Activated T-helper 1 cell treated with Interleukin-2 at 50 U/mL for 16 hours (primary cell): ENCODE measurements around the gene CLN5.

Experiments used
- DNase-seq: peaks from one replicate; pipeline ENCODE4 v3.0.0-alpha.2; 2020; ENCODE audit warnings: low read depth

The CLN5 gene

DNA sequence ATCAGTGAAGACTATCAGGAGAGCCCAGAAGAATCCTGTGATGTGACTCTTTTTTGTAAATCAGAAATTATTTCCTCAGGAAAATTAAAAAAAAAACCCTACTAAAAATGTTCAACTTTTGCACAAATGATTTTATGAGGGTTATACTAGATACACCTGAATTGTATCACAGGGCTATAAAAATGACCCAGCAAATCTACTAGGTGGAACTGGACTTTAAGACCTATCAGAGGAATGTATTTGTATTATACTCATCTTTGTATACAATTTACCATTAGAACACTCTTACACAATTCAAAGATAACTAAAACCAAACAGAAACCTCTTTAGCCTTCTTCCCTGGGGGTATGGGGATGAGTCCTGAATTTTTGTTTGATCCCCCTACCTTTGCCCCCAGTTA is 27.9 kb downstream of the CLN5 start:
- DNase-seq = no peak

DNA sequence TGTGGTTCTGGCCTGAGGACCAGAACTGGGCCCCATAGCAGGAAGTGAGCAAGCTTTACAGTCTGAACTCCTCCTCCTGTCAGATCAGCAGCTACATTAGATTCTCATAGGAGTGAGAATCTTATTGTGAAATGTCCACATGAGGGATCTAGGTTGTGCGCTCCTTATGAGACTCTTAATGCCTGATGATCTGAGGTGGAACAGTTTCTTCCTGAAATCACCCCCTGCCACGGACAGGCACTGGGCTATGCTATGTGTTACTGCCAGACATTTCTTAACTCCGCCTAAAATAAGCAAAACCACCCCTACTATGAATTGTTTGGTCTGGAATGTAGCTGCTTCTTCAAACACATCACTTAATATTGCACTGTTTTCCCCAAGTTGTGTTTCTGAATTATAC is 30.5 kb downstream of the CLN5 start:
- no peak for DNase-seq

DNA sequence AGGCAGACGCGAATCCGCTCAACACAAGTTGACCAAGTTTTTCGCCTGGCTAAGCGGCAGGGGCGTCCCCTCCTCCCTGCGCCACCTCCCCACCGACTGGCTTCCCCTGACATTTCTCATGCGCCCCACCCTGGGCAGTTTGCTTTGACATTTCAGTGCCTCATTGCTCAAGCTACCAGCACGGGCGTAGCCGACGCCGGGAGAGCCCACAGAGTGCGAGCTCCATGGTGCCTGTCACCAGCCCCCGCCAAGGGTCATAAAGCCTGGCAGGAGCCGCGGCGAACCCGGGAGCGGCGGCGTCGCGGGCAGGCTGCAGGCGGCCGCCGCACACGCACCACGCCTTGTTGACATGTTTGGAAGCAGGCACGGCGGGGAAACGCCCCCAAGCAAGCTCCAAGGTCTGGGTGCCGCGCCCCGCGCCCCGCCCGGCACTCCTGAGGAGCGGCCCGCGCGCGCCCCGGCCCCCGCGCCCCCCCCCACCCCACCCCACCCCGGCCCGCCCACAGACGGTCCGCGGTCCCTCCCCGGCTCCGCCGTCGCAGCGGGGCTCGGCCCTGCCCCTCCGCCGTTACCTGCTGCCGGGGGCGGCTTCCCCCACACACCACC is 34.5 kb downstream of the CLN5 start:
- peak; percentile 67 for DNase-seq

DNA sequence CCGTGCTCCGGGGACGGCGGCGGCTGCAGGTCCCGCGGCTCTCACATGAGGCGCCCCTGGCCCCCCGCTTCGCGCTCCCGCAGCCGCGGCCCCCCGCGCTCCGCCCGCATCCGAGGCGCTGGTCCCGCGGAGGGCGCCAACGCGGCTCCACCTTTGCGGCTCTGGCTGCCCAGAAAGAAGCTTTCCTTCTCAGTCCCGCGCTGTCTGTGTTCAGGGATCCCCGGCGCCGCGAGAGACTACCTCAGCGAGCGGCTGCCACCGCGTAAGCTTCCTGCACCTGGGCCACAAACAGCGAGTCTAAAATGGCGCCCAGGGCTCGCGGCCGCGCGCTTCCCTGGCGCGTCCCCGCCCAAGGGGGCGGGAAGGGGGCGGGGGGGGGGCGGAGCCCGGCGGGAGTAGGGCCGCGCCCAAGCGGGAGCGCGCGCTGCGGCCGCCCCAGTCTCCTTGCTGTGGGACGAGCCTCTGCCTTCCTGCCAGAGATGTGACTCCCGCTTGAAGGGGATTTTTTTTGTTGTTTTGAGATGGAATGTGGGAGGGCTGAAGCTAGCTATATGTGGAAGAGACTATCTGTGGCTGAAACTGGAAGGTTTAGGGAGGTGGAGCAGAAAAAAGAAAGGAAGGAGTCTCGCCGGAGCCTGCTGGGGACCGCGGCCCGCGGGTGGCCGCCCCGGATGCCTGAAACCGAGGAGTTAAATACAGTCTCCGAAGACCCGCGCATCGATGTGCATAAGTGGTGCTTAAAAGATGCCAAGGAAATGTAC is 35.2 kb downstream of the CLN5 start, which contains the start of gene FBXL3:
Gene FBXL3 (minus strand): TSS at position 299 of the 761 bp plus-strand sequence. CDS start 5,299 bp downstream, outside the sequence.
- peak; percentile 80 for DNase-seq

DNA sequence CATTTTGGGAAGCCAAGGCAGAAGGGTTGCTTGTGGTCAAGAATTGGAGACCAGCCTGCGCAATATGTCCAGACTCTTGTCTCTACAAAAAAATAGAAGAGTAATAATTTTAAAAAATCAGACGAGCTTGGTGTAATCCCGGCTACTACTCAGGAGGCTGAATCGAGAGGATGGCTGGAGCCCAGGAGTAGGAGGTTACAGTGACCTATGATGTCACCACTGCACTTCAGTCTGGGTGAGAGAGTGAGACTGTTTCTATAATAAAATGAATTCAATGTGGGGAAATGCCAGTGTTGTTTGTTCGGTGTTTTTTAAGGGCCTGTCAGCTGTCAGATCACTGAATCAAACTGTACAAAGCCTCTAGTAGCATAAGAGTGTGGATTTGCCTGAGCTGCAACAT is 36.3 kb downstream of the CLN5 start:
- no peak for DNase-seq

DNA sequence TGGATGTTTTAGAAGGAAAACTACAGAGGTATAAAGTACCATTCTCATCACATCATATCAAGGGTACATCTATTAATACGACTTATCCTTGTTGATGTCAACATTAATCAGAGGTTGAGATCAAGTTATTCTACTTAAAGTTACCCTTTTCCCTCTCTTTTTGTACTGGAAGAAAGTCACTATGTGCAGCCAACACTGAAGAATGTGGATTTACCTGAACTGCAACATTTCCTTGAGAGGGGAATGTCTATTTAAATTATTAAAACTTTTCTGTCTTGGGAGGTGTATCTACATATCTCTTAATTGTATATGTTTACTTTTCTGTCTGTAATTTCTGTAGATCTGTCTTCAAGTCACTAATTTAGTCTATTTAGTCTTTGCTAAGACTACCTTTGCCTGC is 37.6 kb downstream of the CLN5 start:
- DNase-seq = no peak

DNA sequence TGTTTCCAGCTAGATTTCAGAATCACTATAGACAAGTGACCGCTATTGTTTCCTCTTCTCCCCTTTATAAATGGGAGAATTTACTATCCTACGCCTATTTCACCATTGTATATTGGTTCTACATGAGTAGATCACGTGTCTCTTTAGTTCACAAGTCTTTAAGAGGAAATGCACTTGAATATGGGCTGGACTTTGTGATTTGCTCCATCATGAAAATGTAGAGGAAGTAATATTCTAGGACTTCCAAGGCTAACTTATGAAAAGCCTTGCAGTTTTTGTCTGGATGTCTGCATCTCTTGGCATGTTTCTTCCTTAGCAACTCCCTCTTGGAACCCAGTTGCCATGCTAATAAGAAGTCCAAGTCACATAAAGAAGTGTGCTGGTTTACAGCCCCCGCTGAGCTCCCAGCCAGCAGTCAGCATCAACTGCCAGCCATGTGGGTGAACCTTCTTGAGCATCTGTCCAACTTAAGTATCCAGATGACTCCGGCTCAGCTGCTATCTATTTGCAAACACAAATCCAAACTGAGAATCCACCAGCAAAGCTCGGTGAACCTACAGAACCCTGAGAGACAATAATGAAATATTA is 39.9 kb downstream of the CLN5 start:
- DNase-seq = no peak

DNA sequence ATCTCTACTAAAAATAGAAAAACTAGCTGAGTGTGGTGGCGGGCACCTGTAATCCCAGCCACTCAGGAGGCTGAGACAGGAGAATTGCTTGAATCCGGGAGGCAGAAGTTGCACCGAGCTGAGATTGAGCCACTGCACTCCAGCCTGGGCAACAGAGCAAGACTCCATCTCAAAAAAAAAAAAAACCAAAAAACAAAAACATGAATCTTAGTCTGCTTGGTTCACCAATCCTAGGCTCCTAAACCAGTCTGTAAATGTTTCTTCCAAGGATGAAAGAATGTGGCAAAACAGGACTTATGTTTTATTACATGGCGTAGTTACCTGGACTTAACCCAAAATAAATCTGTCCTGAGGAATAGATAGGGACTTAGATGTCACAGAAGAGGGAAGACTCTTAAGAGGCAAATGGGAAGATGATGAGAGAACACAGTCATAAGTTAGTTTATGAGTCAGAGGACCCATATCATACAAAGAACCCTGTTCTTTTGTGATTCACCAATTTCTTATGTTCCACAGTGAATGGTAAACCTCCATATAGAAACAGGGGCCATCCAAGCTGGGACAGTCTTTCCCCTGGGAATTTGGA is 41.9 kb downstream of the CLN5 start:
- no peak for DNase-seq

DNA sequence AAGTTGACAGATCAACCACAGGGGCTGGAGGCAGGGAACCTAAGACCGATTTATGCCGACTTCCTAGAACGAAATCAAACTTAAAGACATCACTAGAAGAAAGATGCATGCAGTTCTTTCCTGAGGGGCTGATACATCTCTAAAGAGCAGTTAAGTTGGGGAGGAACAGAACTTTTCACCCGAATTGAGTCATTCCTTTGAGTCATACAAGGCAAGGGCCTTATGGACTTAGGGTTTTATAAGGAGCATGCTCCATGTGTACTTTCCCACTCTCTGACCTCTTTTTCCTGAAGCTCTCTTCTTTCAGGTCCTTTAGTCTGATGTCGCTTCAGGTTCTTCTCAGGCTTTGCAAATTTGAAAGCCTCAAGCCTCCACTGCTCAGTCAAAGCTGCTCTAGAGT is 43.0 kb downstream of the CLN5 start:
- DNase-seq = no peak

DNA sequence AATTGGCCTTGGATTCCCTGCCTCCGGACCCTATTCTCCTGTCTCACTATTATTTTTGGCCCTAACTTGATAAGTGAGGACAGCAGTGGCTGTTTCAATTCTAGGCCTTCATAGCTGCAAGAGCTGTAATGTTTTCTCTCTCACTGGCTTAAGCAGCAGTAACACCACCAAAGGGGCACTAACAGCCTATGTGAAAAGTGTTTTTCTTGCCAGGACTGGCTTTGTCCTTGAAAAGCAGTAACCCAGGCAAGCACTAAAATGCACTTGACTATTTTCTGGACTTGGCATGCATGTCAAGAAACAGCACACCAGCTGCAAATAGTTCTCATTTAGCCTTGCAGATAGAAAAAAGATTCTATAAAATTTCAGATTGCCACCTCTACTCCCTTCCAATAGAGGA is 44.4 kb downstream of the CLN5 start:
- no peak for DNase-seq

DNA sequence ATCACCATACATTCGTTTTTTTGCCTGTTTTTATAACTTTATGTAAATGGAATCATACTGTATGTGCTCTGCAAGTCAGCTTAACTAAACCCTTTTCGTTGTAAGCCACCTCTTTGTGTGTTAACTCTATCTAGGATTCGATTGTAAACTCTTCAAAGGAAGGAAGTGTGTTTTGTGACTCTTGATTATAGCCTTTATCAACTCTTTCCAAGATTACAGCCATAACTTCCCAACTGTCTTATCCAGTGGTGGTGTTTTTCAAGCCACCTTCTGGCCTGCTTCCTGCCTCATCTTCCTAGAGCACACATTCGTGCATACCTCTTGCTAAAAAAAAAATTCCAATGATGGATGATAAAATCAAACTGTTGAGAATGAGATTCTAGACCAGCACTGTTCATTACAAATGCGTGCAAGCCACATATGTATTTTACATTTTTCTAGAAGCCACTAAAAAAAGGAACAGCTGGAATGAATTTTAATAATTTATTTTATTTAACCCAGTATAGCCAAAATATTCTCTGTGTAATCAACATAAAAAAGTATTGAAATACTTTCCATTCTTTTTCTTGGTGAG is 47.1 kb downstream of the CLN5 start:
- DNase-seq = no peak

DNA sequence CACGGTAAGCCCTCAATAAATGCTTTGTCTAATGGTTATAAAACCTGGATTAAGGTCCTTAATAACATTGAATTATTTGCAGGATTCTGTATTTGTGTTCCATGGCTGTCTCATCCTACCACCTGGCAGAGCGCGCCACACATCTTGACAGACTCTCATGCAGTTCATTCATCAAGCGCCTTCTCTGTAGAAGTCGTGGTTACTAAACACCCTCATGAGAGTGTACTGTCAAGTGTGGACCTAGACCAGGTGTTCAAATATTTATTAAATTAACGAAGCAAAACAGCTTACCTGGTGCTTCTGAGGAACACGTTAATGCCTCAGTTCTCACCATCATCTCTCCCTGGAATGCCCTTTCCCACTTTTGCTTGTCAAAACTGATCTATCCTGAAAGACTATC is 48.2 kb downstream of the CLN5 start:
- no peak for DNase-seq

DNA sequence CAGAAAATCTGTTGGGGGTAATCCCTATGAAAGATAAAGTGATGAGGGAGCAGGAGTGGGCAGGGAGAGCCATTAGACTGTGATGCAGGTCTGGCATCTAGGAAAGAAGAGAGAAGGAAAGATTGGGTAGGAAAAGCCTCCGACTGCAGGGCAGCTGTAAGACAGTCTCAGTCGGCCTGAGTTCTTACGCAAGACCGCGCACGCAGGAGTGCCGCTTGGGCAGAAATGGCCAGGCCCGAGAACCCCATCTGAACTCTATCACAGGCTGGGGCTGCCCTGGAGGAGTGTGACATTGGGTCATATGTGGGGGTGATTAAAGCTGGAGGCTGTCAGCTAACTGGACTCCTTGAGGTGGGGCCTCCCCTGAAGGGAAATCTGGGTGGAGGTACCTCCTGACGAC is 49.0 kb downstream of the CLN5 start:
- DNase-seq = no peak

DNA sequence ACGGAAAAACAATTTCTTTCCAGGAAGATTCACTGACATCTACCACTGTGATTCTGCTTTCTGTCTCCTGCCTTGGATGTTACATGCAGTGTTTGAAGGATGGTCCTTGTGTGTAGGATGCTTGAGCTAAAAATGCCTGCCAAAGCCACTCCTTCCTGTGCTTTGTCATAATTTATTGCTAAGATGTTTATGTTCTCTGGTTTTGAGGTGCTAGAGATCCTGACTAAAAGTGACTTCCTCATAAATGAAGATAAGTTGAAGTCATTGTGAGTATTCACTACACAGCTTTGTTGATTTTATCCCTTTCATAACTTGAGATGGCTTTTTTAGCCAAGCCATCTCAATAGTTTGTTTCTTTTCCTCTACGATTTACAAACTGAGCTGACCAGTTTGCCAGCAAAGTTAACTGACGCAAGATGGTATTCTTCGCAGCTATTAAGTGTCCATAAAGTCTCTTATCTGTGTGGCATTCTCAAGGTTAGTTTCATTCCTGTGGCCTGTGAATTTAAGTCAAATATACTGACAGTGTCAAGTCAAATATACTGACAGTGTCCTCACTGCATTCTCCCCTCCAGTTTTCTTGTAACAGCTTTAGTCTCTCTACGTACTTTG is 50.8 kb downstream of the CLN5 start:
- no peak for DNase-seq

DNA sequence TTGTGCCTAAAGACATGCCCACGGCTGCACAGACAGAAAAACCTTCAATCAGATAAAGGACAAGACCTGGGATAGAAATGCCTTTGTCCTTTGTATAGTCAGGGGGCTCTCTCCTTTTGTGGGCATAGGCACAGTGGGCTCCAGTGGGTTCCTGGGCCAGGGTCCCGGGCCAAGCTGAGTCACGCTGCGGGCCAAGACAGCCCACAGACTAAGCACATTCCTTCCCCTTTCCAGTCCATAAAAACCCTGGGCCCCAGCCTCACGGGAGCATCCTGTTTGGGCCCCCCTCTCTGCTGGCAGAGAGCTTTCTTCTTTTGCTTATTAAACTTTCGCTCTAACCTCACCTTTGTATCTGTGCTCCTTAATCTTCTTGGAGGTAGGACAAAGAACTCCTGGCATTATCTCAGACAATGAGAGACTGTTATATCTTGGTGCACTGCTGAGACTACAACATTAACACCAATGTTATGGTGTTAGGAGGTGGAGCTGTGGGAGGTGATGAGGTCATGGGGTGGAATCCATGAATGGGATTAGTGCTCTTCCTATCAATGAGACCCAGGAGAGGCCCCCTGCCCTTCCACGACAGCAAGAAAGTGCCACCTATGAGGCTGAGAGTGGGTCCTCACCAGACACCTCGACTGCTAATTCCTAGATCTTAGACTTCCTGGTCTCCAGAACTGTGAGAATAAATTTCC is 55.9 kb downstream of the CLN5 start:
- no peak for DNase-seq

DNA sequence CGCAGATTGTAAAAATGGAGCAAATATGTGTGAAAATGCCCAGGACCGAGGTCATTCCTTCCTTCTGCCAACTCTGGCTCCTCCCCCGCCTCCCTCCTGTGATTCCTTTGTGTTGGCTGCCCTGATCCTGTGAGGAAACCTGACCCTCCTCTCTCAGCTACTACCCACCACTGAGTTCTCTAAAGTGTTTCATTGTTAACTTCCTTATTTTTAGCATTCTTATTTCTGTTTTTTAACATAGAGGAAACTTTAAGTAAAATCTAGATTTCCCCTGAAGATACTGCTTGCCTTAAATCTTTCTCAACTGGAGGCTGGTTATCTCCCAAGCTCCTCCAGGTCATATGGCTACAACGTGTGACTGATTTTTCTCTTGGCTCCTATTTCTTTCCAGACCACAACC is 56.8 kb downstream of the CLN5 start:
- no peak for DNase-seq

DNA sequence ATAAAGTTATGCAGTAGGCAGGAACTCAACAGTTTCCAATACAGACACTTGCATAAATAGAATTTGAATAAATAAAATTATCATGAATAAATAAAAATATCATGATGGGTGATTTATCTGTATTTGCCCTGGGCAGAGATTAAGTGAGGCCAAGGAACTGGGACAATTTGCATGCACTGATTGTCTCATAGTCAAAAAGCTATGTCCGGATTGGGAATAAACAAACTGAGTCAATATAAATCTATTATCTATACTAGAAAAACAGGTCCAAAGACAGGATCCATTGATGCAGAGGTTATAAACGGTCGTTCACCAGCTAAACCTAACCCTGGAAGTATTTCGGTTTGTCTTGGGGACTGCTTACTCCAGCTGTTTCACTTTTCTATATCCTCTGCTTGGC is 61.3 kb downstream of the CLN5 start:
- DNase-seq = no peak
